Activated CD4-positive, alpha-beta T cell treated with anti-CD3 and anti-CD28 coated beads, Interleukin-10, Interleukin-2, amounts not matched to agents 100 ng/mL and 50 ng/mL, durations not matched to agents 16 hours and 8 hours (primary cell): ENCODE data around the gene DUSP22.
"Not testable (repeated sequence)": the region's sequence is repeated elsewhere in the genome, so short reads cannot be mapped to it uniquely, and the experiment has no call there.

Source experiments
- DNase-seq: peaks from one replicate; pipeline ENCODE4 v3.0.0-alpha.2; 2020

Gene DUSP22

DNA sequence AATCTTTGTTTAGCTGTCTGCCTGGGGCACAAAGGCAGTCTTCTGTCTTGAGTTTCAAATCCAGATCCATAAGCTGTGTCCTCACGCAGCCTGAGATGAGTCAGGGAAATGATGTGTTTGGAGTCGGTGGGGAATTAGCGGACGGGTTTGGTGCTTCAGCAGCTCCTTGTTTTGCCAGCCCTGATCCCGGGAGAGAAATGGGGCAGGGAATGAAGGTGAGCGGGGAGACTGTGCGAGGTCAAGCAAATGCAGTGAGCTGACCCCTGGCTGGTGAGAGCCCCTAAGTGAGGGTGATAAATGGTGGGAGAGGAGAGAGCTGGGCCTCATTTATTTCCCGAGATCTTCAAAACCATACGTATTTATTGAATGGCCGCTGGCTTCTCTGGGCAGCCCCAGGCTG is 21.6 kb downstream of the DUSP22 start:
- DNase-seq, result no peak

DNA sequence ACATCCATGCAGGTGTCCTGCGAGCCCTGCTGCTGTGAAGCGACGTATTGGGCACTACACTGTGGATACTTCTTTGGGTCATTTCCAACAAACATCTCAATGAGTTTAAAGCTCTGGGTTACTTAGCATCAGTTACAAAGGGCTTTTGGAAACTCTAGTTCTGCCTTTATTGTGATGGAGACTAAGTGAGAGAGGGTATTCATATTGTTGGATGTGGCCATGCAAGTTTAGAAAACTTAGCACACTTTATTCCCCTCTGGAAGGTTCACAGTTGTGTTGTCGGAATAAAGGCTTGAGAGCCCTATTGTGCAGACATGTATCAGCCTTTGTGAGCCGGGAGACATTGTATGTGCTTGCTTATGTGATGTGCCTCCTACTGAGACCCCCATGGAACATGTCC is 22.1 kb downstream of the DUSP22 start:
- no peak for DNase-seq

DNA sequence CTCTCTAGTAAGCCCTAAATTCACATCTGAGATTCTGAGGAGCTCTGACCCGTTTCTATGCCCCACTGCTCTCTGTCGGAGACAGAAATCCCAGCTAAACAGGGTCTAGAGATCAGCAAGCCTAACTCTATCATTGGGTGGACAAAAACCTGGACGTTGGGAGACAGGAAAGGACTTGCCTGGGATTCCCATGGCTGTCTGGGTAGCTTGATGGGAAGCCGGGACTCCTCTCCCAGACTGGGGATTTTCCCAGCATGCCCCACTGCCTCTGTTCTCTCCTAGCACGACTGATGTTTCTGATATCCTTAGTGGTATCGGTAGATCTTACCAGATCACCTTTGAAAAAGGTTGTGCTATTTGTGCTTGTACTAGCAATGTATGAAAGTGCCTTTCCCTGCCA is 22.9 kb downstream of the DUSP22 start:
- DNase-seq, result no peak

DNA sequence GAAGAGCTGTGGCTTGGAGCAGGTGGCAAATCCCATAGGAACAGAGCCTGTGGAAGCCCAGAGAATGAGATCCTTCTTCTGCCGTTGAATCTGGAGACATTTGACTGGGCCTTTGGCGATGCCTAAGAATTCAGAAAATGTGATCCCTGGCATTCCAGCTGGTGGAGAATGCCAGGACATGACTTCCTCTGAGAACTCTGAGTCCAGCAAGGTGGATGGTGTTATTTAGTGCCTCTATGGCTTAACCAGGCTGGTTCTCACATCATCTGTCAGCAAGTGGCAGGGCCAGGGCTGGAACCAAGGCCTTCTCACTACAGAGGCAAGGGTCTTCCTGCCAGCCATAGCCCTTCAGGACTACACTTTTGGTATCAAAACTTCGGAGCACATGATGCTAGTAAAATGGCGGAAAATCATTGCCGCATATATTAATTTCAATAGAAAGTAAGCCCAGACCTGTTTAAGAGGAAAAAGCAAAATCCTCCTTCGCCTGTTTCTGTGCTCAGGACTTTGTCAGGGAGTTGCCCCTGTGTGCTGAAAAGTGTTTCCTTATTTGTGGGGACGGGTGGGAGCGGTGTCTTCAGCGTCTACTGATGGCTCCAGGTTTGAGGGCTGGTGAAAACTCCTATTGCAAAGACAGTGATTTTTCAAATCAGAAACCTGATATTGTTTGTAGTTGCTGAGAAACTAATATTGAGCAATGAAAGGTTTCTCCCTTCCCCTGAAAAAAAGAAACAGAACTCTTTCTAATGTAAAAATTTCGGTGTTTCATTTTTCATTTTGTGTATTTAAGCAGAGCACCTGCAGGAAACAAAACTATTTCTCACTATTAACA is 23.9 kb downstream of the DUSP22 start:
- DNase-seq, result no peak

DNA sequence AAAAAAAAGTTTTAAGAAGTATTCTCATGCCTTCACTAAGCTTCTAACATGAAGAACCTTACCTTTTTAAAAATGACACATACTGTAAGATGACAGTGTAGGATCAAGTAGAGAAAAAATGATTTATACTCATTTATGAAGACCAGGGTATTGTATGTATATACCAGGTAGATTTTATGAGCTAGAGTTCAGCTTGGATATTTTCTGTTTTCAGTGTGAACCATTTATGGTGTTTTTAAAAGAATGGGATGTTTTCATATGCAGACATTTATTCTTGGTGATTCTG is 24.4 kb downstream of the DUSP22 start:
- no peak for DNase-seq

DNA sequence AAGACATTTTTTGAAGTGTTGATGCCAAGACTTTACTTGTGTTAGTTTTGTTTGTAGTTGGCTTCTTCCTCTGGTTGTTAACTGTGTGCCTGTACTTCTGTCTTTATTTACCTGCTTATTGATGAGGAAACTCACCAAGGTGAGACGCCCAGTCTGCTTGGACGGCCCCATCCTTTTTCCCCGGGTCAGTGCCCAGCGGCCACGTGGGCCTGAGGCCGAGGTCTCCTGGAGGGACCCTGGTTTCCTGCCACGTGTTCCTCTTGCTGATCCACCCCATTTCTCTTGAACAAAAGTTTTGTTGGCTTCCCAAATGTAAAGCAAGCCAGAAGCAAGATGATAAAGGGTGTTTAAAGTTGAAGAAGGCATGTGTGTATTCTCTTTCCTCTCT is 24.8 kb downstream of the DUSP22 start:
- no peak for DNase-seq

DNA sequence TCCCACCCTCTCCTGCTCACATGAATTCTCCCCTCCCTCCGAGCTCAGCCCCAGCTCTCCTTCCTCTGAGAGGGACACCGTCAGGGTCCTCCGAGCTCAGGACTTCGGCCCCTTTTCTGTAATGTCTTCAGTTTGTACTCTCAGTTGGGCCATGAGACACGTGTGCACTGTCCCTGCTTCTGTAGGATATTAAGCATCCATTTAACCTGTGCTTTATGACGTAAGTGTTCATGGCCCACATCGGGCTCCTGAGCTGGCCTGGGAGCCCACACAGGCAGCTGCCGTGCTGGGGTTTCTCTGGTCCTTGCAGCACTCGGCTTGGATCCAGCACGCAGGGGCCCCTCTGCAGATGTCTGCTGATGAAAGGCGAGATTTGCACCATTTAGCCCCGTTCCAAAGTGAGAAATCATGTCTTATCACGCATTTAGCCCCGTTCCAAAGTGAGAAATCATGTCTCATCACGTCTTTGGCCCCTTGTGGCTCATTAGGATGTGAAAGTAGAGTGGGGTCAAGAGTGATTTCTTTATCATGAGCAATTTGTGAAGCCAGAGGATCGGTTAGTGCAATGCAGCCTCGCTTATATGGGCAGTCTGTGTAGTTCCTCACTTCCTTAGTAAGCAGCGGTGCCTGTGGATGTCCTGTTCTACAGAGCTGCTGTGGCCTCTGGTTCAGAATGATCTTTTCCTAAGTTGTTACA is 25.3 kb downstream of the DUSP22 start:
- DNase-seq, result no peak

DNA sequence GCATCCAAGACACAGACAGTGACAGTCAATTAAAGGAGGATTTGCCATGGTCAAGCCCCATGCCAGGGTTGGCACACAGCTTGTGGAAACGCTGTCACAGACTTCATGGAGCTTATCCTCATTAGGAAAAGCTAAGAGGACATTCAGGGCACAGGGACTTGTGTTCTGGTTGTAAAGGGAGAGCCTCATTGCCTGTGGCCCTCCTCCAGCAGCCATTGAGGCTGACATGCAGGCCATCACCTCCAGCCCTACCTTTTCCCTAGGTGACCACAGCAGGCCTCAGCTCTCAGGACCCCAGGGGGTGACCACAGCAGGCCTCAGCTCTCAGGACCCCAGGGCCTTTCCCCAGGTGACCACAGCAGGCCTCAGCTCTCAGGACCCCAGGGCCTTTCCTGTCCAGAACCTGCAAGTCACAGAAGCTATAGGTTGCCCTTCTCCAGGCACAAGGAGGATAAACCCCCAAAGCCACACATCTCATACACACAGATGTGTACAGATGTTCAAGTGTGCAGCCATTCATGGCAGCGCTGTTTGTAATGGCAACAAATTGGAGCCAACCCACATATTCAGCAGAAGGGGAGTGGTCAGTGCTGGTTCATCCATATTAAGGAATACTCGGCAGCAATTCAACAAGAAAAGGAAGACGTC is 26.1 kb downstream of the DUSP22 start:
- no peak for DNase-seq

DNA sequence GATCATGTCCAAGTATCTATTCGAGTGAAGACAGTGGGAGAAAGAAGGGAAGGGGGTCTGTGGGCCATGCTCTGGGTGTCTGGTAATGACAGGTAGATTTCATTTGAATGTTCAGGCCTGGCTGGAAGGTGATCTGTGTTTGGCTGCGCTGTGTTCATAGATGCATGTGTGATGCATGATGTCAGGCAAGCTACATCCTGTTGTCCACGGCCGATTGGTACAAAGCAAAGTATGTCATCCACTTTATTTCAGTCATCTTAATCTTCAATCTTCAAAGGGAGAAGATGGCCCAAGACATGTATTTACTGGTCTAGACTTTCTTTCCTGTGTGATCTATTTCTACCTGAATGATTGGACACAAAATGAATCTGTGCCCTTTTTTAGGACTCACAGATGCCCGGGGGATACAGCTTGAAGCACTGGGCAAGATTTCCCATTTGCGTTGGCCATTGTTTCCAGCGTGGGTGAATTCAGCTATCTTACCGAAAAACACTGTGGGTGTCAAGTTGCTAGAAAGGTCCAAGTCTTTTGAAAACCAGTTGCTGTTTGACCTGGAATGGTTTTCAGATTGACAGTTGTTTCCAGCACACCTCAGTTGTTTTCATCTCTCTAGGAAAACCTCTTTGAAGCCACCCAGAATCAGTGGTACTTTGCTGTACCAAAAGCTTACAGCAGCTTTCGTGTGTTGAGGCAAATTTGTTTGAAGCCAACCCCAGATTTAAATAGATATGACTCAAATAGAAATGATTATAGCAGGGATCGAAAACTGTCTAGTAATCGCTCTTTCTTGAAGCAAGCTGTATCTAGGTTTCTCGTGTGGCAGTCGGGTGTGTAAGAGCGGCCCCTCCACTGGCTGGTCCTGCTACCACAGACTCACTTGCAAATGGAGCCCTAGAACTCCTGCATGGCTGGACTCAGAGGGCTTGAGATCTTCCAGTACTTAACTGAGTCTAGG is 27.2 kb downstream of the DUSP22 start:
- peak; percentile 81 for DNase-seq

DNA sequence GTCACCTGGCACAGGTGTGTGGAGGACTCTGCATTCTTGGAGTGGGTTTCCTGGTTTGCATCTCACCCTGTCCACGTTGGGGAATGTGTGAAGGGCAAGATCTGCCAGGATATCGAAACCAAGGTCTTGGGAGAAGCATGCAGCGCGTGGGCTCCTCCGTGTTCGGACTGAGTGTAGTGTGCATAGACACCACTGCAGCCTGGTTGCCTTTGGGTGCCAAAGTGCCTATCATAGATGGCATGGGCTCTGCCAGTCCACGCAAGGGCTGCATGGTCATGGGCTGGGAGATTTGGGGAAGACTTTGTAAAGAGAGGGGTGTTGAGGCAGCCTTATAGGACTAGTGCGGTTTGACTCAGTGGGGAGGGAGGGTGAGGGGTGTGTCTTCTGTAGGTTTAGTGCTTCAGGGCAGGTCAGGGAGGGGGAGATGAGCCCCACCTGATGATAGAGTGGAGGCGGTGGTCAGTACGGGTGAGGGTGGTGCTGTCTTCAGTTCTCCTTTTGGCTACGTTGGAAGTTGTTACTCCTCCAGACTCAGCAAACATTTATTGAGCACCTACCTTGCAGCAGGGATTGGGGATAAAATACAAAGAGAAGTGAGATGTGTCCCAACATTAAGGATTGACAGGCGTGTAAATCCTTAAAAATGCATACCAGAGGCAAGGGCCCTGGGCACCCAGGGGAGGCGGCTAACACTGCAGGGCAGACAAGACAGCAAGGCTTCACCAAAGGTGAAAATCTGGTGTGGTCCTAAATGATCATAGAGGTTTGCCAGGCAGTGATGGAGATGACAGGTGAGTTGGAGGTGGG is 28.3 kb downstream of the DUSP22 start:
- no peak for DNase-seq

DNA sequence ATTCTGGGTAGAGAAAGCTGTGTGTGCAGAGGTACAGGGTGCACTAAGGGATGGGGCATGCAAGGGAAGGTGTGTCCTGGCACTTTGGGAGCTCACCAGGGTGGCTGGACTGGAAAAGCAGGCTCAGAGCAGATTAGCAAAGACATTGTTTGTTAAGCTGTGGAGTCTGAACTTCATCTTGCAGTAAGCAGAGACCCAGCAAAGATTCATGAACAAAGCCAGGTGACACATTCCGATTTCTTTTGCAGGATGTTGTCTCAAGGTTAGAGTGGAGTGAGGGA is 28.8 kb downstream of the DUSP22 start:
- DNase-seq, result no peak

DNA sequence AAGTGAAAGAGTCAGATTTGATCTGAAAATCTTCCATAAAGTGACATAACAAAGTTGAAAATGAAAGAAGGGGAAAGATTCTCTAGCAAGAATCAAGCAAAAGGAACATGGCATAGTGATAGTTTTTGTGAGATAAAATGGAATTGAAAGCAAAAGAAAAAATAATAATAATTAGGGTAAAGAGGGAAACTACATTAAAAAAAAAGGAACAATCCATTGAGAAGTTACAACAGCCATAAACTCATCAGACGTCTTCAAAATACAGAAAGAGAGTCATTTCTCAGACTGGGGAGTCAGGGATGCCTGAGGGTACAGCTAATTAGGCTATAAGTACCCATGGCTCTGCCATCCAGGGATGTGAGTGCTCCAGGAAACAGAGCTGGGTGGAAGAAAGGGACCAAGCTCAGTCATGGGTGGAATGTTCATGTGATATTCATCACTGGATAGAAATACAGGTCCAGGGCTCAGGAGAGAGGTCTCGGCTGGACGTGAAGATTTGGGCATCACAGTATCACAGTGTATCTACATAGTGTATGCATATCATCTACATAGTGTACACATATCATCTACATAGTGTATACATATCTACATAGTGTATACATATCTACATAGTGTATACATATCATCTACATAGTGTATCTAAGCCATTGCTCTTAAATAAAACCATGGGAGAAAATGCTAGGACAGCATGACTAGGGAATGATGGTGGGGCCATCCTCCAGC is 29.4 kb downstream of the DUSP22 start:
- DNase-seq, result no peak

DNA sequence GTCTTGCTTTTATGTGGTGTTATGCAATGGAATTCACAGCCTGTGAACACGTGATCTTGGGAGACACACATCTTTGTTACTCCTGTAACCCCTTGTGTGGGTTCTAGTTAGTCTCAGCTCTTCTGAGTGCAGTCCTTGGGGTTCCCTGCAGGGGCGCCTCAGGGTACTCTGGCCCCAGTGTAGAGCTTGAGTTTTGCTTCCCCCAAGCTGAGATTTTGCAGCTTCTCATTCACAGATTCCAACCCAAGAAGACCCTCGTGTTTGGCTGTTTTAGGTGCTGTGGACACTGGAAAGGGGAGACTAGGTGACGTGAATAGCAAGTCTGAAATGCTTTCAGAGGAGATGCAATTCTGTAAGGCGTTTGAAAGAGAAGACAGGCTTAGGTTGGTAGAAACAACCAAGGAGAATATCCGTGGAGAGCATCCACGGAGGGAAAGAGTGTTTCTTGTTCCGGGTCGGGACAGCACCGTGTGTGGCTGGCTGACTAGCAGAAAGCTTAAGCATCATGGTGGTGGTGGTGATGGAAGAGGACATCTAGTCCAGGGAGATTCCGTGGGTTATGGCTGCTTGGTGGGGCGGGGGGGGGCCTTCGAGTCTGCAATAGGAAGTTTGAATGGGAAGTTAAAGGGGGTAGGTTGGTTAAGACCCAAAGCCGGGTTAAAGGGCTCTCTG is 30.1 kb downstream of the DUSP22 start:
- no peak for DNase-seq

DNA sequence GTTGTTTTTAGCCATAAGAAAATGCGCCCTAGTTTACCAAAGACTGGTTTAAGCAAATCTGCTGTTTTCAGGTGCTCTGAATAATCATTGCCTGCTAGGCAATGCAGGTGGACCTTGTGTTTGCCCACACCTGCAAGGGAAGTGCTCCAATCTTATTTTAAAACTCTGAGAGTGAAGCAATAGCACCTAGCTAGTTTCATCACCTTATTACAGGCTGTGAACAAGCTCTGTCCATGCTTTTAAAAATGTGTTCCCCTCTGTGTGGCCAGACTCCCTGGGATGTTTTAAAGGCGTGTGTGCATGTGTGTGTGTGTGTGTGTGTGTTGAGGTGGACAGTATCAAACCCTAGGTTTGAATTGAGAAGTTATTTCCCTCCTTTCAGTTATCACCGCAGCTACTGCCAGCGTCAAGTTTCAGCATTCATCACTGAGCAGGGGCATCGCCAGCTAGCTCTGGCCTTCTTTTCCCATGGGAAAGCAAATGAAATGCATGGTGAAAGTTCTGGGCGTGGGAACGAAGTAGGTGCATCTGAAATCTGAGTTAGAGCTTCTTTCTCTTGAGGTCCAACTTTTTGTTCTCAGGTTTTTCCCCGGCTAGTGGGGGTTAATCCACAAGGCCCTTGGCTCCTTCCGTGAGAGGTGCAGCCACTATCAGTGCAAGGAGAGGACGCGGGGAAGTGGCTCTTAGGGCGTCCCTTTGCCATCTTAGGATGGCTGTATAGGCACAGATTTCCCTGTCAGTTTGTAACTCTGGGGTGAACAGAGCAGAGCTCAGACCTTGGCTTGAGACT is 30.8 kb downstream of the DUSP22 start:
- DNase-seq, result no peak

DNA sequence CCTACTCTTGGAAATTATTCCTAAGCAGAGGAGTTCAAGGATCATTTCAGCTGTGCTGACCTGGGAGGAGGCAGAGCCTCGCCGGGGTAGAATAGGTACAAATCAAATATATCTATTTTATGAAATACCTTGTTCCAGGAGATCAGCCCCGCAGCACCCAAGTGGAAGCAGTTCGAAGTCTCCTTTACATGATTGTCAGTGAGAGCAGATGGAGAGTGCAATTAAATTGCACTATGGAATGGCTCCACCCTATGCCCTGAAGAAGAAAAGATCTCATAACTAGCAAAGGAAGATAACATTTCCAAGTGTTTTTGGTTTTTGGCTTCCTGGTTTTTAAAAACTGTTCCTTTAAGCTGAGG is 31.4 kb downstream of the DUSP22 start:
- no peak for DNase-seq

DNA sequence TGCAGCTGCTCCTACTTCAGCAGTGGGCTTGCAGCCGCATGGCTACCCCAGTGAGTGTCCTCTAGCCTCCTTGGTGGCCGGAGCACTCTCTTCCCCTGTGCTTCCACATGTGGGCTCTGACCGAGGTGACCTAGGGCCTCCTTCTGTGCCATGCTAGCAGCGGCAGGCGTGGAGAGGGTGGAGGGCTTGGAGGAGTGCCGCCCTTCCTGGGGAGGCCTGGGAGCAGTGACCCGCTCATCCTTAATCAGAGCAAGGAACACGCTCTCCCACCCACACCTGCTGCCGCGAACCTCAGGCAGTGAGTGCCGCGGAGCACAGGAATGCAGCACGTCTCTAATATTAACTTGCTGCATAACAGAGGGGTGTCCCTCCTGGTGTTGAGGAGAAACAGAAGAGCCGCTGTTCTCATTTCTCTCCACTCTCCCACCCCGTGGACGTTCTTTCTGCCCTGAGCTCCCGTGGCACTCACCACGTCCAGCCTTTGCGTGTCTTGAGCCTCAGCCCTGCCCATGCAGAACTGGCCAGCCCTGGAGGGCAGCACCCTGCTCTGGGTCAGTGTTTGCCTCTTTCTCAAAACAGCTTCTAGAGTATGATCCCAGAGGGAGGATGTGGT is 31.9 kb downstream of the DUSP22 start:
- DNase-seq, result no peak

DNA sequence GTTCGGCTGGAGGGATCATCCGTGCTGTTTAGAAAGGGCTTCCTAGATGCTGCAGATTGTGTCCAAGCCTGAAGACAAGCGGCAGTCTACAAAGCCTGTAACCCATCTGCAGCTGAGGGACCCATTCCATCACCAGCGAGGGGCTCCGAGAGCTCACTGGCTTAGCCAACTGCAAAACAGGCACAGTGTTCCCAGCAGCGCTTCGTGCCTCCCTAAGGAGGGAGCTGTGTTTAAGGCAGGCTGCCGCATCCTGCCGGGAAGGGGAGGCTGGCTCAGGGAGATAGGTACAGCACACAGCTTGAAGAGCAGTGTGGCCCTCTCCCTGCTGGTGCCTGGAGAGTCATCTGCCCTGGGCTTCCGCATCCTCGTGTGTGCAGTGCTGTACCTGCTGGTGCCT is 32.4 kb downstream of the DUSP22 start:
- no peak for DNase-seq

DNA sequence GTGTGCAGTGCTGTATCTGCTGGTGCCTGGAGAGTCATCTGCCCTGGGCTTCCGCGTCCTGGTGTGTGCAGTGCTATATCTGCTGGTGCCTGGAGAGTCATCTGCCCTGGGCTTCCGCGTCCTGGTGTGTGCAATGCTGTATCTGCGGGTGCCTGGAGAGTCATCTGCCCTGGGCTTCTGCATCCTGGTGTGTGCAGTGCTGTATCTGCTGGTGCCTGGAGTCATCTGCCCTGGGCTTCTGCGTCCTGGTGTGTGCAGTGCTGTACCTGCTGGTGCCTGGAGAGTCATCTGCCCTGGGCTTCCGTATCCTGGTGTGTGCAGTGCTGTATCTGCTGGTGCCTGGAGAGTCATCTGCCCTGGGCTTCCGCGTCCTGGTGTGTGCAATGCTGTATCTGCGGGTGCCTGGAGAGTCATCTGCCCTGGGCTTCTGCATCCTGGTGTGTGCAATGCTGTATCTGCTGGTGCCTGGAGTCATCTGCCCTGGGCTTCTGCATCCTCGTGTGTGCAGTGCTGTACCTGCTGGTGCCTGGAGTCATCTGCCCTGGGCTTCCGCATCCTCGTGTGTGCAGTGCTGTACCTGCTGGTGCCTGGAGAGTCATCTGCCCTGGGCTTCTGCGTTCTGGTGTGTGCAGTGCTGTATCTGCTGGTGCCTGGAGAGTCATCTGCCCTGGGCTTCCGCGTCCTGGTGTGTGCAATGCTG is 33.0 kb downstream of the DUSP22 start:
- DNase-seq, result not testable (repeated sequence)

DNA sequence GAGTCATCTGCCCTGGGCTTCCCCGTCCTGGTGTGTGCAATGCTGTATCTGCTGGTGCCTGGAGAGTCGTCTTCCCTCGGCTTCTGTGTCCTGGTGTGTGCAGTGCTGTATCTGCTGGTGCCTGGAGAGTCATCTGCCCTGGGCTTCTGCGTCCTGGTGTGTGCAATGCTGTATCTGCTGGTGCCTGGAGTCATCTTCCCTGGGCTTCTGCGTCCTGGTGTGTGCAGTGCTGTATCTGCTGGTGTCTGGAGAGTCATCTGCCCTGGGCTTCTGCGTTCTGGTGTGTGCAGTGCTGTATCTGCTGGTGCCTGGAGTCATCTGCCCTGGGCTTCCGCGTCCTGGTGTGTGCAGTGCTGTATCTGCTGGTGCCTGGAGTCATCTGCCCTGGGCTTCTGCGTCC is 33.8 kb downstream of the DUSP22 start:
- not testable (repeated sequence) for DNase-seq
